Body of pancreas (tissue), 4 donors: ENCODE data around the gene PLAGL1.

Experiments used
- POLR2A ChIP-seq, 3 donors: fragments of 450-650 bp; IDR thresholded peaks; one replicate each; pipeline ENCODE4 v1.6.1; 2016; ENCODE audit warnings: antibody characterized with exemption in 3 of 3, mild to moderate bottlenecking in 2 of 3
- TF ChIP-seq, protein P1 (sequence below), 7 experiments: fragments of 450-650 bp in 4 of 7; fragments of 200-600 bp in 3 of 7; sonication (generic) in 3 of 7; IDR thresholded peaks; one replicate each; pipeline ENCODE4 v1.5.1; 2016 to 2019; ENCODE audit warnings: antibody characterized with exemption in 7 of 7

DNA sequence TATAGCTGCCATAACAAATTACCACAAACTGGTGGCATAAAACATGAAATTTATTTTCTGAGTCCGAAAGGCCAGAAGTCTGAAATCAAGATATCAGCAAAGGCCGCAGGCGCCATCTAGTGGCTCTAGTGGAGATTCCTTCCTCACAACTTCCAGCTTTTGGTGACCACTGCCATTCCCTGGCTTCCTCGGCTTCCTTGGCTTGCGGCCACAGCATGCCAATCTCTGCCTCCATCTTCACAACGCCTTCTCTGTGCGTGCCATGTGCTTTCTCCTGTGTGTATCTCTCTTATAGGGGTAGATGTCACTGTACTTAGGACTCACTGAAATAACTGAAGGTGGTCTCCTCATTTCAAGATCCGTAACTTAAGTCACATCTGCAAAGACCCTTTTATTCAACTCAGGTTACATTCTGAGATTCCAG, 5.4 kb upstream of the PLAGL1 start:
- TF ChIP-seq, protein P1, sequence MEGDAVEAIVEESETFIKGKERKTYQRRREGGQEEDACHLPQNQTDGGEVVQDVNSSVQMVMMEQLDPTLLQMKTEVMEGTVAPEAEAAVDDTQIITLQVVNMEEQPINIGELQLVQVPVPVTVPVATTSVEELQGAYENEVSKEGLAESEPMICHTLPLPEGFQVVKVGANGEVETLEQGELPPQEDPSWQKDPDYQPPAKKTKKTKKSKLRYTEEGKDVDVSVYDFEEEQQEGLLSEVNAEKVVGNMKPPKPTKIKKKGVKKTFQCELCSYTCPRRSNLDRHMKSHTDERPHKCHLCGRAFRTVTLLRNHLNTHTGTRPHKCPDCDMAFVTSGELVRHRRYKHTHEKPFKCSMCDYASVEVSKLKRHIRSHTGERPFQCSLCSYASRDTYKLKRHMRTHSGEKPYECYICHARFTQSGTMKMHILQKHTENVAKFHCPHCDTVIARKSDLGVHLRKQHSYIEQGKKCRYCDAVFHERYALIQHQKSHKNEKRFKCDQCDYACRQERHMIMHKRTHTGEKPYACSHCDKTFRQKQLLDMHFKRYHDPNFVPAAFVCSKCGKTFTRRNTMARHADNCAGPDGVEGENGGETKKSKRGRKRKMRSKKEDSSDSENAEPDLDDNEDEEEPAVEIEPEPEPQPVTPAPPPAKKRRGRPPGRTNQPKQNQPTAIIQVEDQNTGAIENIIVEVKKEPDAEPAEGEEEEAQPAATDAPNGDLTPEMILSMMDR (IDR thresholded peaks at IDR 0.05): peak; percentile 81 to 93 (median 91)
- TF ChIP-seq POLR2A (IDR thresholded peaks at IDR 0.05): no peak
